GM12878 (cell line): ENCODE data around the gene MIPOL1. TPM values are rescaled to one million over a fixed set of nuclear protein-coding genes. Genes with fewer than 3 reads are reported as not detected.
A peak's percentile ranks its signal among the peaks of the same experiment; 100 is the strongest.

ENCODE experiments used
- ATAC-seq: fragments of 200-7000 bp; cut with Tn5 transposase; 3 replicates; pipeline ENCODE4 v1.9.1; 2020; ENCODE audit warnings: mild to moderate bottlenecking, moderate library complexity
- BruUV-seq: library from RNA; stranded (reverse); fragments of 400-500 nt; replicated peaks from 2 replicates; lab custom pipeline; 2021; lab: Mats Ljungman, UMichigan
- CTCF ChIA-PET: fragments of 300-600 bp; sonication (Branson Sonifier 250); formaldehyde crosslinking; extraction: SDS; loops from one replicate; lab custom pipeline; 2021; ENCODE audit warnings: inconsistent platforms; lab: Yijun Ruan, JAX
- POLR2A ChIA-PET: fragments of 350-600 bp; formaldehyde crosslinking; extraction: SDS; loops from one replicate; lab custom pipeline; 2021; ENCODE audit warnings: inconsistent platforms; lab: Charles Lee
- RAD21 ChIA-PET: fragments of 300-600 bp; sonication (Branson Sonifier 250); formaldehyde crosslinking; loops from one replicate; lab custom pipeline; 2023; ENCODE audit warnings: antibody characterized with exemption; ENCODE audit not compliant: unreplicated experiment; lab: Charles Lee
- SMC1A ChIA-PET: fragments of 300-600 bp; sonication (Branson Sonifier 250); formaldehyde crosslinking; loops from one replicate; lab custom pipeline; 2023; ENCODE audit not compliant: unreplicated experiment, uncharacterized antibody; lab: Charles Lee
- DNase-seq: peaks from one replicate; pipeline ENCODE4 v3.0.0-alpha.2; 2011; ENCODE audit warnings: low read depth, low spot score
- FAIRE-seq: peaks from 3 replicates; lab custom pipeline; 2011; peaks lifted over from hg19 to GRCh38; lab: Jason Lieb, UNC
- H2AFZ ChIP-seq: 2 replicates; pipeline ENCODE4 v1.6.0; 2011; ENCODE audit warnings: low read depth, low read length, control low read depth; ENCODE audit not compliant: control insufficient read depth
- H3K27ac ChIP-seq: 2 replicates; pipeline ENCODE4 v1.5.1; 2011; ENCODE audit warnings: control low read depth; ENCODE audit not compliant: control insufficient read depth, insufficient read depth
- H3K27me3 ChIP-seq, 2 experiments: replicated peaks in 1 of 2; 2 replicates each; pipeline versions ENCODE4 v1.6.0 to v1.6.1; 2011; ENCODE audit warnings: low read length in 1 of 2; ENCODE audit not compliant: control insufficient read depth in 2 of 2, insufficient read depth in 2 of 2
- H3K36me3 ChIP-seq, 2 experiments: 2 replicates each; pipeline ENCODE4 v1.5.1; 2011; ENCODE audit warnings: low read length in 1 of 2; ENCODE audit not compliant: control insufficient read depth in 2 of 2, insufficient read depth in 2 of 2
- H3K4me1 ChIP-seq: 2 replicates; pipeline ENCODE4 v1.6.1; 2011; ENCODE audit warnings: mild to moderate bottlenecking, low read length, moderate library complexity, mixed read lengths; ENCODE audit not compliant: control insufficient read depth, insufficient read depth
- H3K4me2 ChIP-seq: 2 replicates; pipeline ENCODE4 v1.6.0; 2011; ENCODE audit warnings: control low read depth; ENCODE audit not compliant: control insufficient read depth, insufficient read depth
- H3K4me3 ChIP-seq: fragments of 200-600 bp; sonication (generic); 2 replicates; pipeline ENCODE4 v1.5.1; 2016
- H3K79me2 ChIP-seq: 2 replicates; pipeline ENCODE4 v1.6.0; 2011; ENCODE audit warnings: low read length; ENCODE audit not compliant: control insufficient read depth, insufficient read depth
- H3K9ac ChIP-seq: 2 replicates; pipeline ENCODE4 v1.8.0; 2011; ENCODE audit warnings: low read length, control low read depth, mixed read lengths; ENCODE audit not compliant: control insufficient read depth, insufficient read depth
- H3K9me3 ChIP-seq: replicated peaks from 3 replicates; pipeline ENCODE4 v1.5.1; 2011; ENCODE audit warnings: mild to moderate bottlenecking, low read length; ENCODE audit not compliant: control insufficient read depth, insufficient read depth
- H4K20me1 ChIP-seq: 2 replicates; pipeline ENCODE4 v1.6.0; 2011; ENCODE audit not compliant: control insufficient read depth, insufficient read depth
- ASH2L ChIP-seq: fragments of 300-600, 200-600 bp; sonication (generic); IDR thresholded peaks from 2 replicates; pipeline ENCODE4 v1.6.1; 2017; ENCODE audit warnings: low read depth, mild to moderate bottlenecking, borderline replicate concordance
- CBFB ChIP-seq: IDR thresholded peaks from 2 replicates; pipeline ENCODE4 v1.6.1; 2016; ENCODE audit warnings: antibody characterized with exemption, low read depth
- CREB1 ChIP-seq: IDR thresholded peaks from 2 replicates; pipeline ENCODE4 v1.6.1; 2012; ENCODE audit warnings: low read depth, mild to moderate bottlenecking, inconsistent platforms
- FOXK2 ChIP-seq: fragments of 450-650 bp; IDR thresholded peaks from 2 replicates; pipeline ENCODE4 v1.6.1; 2017; ENCODE audit warnings: mild to moderate bottlenecking, moderate library complexity
- GABPA ChIP-seq: IDR thresholded peaks from 2 replicates; pipeline ENCODE4 v1.6.1; 2014; ENCODE audit warnings: antibody characterized with exemption, low read depth, mild to moderate bottlenecking, inconsistent platforms
- JUNB ChIP-seq: IDR thresholded peaks from 2 replicates; pipeline ENCODE4 v1.6.1; 2016; ENCODE audit warnings: antibody characterized with exemption, mild to moderate bottlenecking
- KAT2A ChIP-seq: conservative IDR thresholded peaks from 2 replicates; pipeline ENCODE4 v1.6.1; 2011; ENCODE audit warnings: low read depth, low read length; ENCODE audit not compliant: control insufficient read depth
- KDM1A ChIP-seq: fragments of 200-600 bp; sonication (generic); IDR thresholded peaks from 2 replicates; pipeline ENCODE4 v1.6.1; 2016; ENCODE audit warnings: borderline replicate concordance
- MYC ChIP-seq: IDR thresholded peaks from 2 replicates; pipeline ENCODE4 v1.6.1; 2011; ENCODE audit warnings: mild to moderate bottlenecking, low read length, moderate library complexity, inconsistent platforms; ENCODE audit not compliant: insufficient read depth, insufficient replicate concordance, insufficient read length, severe bottlenecking
- NKRF ChIP-seq: fragments of 450-650 bp; conservative IDR thresholded peaks from 2 replicates; pipeline ENCODE4 v1.6.1; 2017; ENCODE audit warnings: mild to moderate bottlenecking, moderate library complexity
- PKNOX1 ChIP-seq: fragments of 450-650 bp; IDR thresholded peaks from 2 replicates; pipeline ENCODE4 v1.6.1; 2016; ENCODE audit warnings: mild to moderate bottlenecking
- POLR2A ChIP-seq: IDR thresholded peaks from 2 replicates; pipeline ENCODE4 v1.6.1; 2011; ENCODE audit warnings: low read depth, mild to moderate bottlenecking, low read length
- POLR2AphosphoS5 ChIP-seq: IDR thresholded peaks from 2 replicates; pipeline ENCODE4 v1.6.1; 2011; ENCODE audit warnings: mild to moderate bottlenecking, low read length, inconsistent platforms
- RAD51 ChIP-seq: fragments of 450-650 bp; IDR thresholded peaks from 2 replicates; pipeline ENCODE4 v1.6.1; 2016; ENCODE audit warnings: moderate library complexity, mild to moderate bottlenecking, inconsistent platforms
- RB1 ChIP-seq: fragments of 450-650 bp; formaldehyde crosslinking; IDR thresholded peaks from 2 replicates; pipeline ENCODE4 v1.6.1; 2017; ENCODE audit warnings: mild to moderate bottlenecking, borderline replicate concordance
- SIN3A ChIP-seq: IDR thresholded peaks from 2 replicates; pipeline ENCODE4 v1.6.1; 2012; ENCODE audit warnings: low read depth, low read length, improper control_type of control experiment
- SMAD5 ChIP-seq: IDR thresholded peaks from 2 replicates; pipeline ENCODE4 v1.6.1; 2016; ENCODE audit warnings: antibody characterized with exemption, low read depth
- TCF7 ChIP-seq: IDR thresholded peaks from 2 replicates; pipeline ENCODE4 v1.6.1; 2014; ENCODE audit warnings: antibody characterized with exemption, borderline replicate concordance
- YY1 ChIP-seq: IDR thresholded peaks from 2 replicates; pipeline ENCODE4 v1.6.1; 2011; ENCODE audit warnings: low read depth, mild to moderate bottlenecking, low read length
- WGBS: methylation state at CpG from one replicate; pipeline ENCODE4 v1.1.6; 2016; ENCODE audit warnings: low lambda C conversion rate; ENCODE audit not compliant: insufficient replicate concordance, insufficient coverage; ENCODE audit errors: missing lambda C conversion rate; 5-methylcytosine and 5-hydroxymethylcytosine counted together
- in situ Hi-C: fragments of 300-500 bp; cut with MboI; formaldehyde crosslinking; loops from 9 replicates; pipeline ENCODE4 v1.14.3; 2018; ENCODE audit warnings: mixed read lengths
- intact Hi-C: fragments of 100-400 bp; cut with micrococcal nuclease; formaldehyde crosslinking; loops from one replicate; pipeline ENCODE4 v1.14.2; 2022; ENCODE audit not compliant: unreplicated experiment
- polyA plus RNA-seq, 11 experiments: library from polyadenylated mRNA; depleted of rRNA in 4 of 11; unstranded in 6 of 11; stranded (reverse) in 5 of 11; fragments of >200 nt; fragmentation: Nextera tagmentation in 4 of 11; fragmentation: Illumina TruSeq in 1 of 11; extraction: Ambion mirVana in 4 of 11; extraction: Trizol in 1 of 11; gene quantifications; 1 replicate in 1 of 11; 2 replicates in 10 of 11; pipeline versions ENCODE4 v1.2.1 to v1.2.3, GENCODE V29; 2011 to 2016; ENCODE audit warnings: inconsistent platforms in 2 of 11, missing spikeins in 2 of 11, low read depth in 1 of 11
- total RNA-seq, 4 experiments: library from RNA; depleted of rRNA in 3 of 4; stranded (reverse); fragments of >200 nt in 3 of 4; fragmentation: Illumina TruSeq in 1 of 4; extraction: Trizol in 1 of 4; gene quantifications; 2 replicates each; pipeline versions ENCODE4 v1.2.1 to v1.2.3, GENCODE V29; 2013 to 2021

The MIPOL1 gene
- total and polyA plus RNA-seq, 10 of the 15 experiments (the other 5 are each of a cell fraction or from before 2014, with no cell fraction given), result 0.06 TPM; not detected in 9

GRCh38 chr14:37318938-37319337 lies 121.2 kb downstream of the MIPOL1 start:
- DNase-seq, result no peak
- H3K9me3 ChIP-seq, result no peaks in the 10 kb centered on the region
- ChIA-PET SMC1A (no interaction called here), RAD21 (no interaction called here), POLR2A (no interaction called here)
- no peak for FAIRE-seq
- 23% methylated on average over 2 of the region's 2 CpGs for WGBS
- H4K20me1 ChIP-seq, result no peaks in the 10 kb centered on the region
- intact Hi-C loops (no loop called here), in situ Hi-C loops (no loop called here)
- H3K4me2 ChIP-seq, result no peak overlapping the region
- no TSS peak for BruUV-seq
- no peak for ATAC-seq
- H3K27me3 ChIP-seq, result no peaks in the 10 kb centered on the region
- no peak overlapping the region for H3K27ac ChIP-seq
- H3K4me1 ChIP-seq, result no peaks in the 10 kb centered on the region
- no peaks in the 10 kb centered on the region for H3K79me2 ChIP-seq
- TF ChIP-seq POLR2A (no peak), FOXK2 (0 out of 2 replicates have a peak, but pooled peaks have one; percentile 24), NKRF (no peak)
- TF ChIP-seq, all 136 proteins: peak for 1
- no peak overlapping the region for H3K9ac ChIP-seq
- no peak overlapping the region for H3K4me3 ChIP-seq
- CTCF ChIA-PET, result interaction anchor here (0.6 kb wide), 1 partner anchor 12 kb away, joined by 3 read pairs; no protein-coding TSS in a partner anchor
- H3K36me3 ChIP-seq, result no peaks in the 10 kb centered on the region
- no peak overlapping the region for H2AFZ ChIP-seq

GRCh38 chr14:37320106-37320505 lies 122.4 kb downstream of the MIPOL1 start:
- H3K4me1 ChIP-seq, result no peaks in the 10 kb centered on the region
- DNase-seq (no peak), ATAC-seq (no peak), FAIRE-seq (no peak)
- H3K36me3 ChIP-seq, result no peaks in the 10 kb centered on the region
- no peak overlapping the region for H2AFZ ChIP-seq
- H3K4me2 ChIP-seq, result no peak overlapping the region
- no peaks in the 10 kb centered on the region for H3K9me3 ChIP-seq
- H3K27ac ChIP-seq, result no peak overlapping the region
- no peaks in the 10 kb centered on the region for H4K20me1 ChIP-seq
- ChIA-PET CTCF (no interaction called here), POLR2A (no interaction called here), SMC1A (no interaction called here), RAD21 (no interaction called here)
- intact Hi-C loops, result no loop called here
- H3K79me2 ChIP-seq, result no peaks in the 10 kb centered on the region
- no TSS peak for BruUV-seq
- H3K9ac ChIP-seq, result no peak overlapping the region
- H3K27me3 ChIP-seq, result no peaks in the 10 kb centered on the region
- no peak overlapping the region for H3K4me3 ChIP-seq
- WGBS, result 48% methylated on average over 2 of the region's 2 CpGs
- in situ Hi-C loops, result no loop called here
- TF ChIP-seq GABPA (no peak), YY1 (no peak), POLR2AphosphoS5 (no peak), CBFB (no peak), RAD51 (no peak), PKNOX1 (no peak), KDM1A (no peak), RB1 (no peak), JUNB (no peak), ASH2L (no peak), CREB1 (no peak), SIN3A (no peak), MYC (no peak), KAT2A (no peak), TCF7 (no peak), SMAD5 (no peak)
